Transverse colon (tissue), 4 donors: ENCODE measurements around the gene HUNK. TPM values are rescaled to one million over a fixed set of nuclear protein-coding genes. Genes with fewer than 3 reads are reported as not detected.

Source experiments
- DNase-seq: peaks from one replicate; pipeline ENCODE4 v3.0.0-alpha.2; 2019
- H3K27ac ChIP-seq, 4 donors: fragments of 200-600 bp; sonication (generic); 2 replicates each; pipeline ENCODE4 v1.5.1; 2016 to 2018; ENCODE audit warnings: inconsistent platforms in 4 of 4
- H3K27me3 ChIP-seq: fragments of 200-600 bp; sonication (generic); 2 replicates; pipeline ENCODE4 v1.5.1; 2017; ENCODE audit warnings: inconsistent platforms
- H3K36me3 ChIP-seq, 4 donors: fragments of 200-600 bp; sonication (generic); 2 replicates each; pipeline ENCODE4 v1.5.1; 2017 to 2019; ENCODE audit warnings: inconsistent platforms in 4 of 4
- H3K4me1 ChIP-seq, 4 donors: fragments of 200-600 bp; sonication (generic); 2 replicates each; pipeline ENCODE4 v1.5.1; 2017 to 2020; ENCODE audit warnings: inconsistent platforms in 4 of 4
- H3K4me3 ChIP-seq, 4 donors: fragments of 200-600 bp; sonication (generic); 1 replicate in 1 of 4; 2 replicates in 3 of 4; pipeline versions ENCODE4 v1.5.1 to v1.6.1; 2017 to 2019; ENCODE audit warnings: inconsistent platforms in 4 of 4
- H3K9me3 ChIP-seq, 2 donors: fragments of 200-600 bp; sonication (generic); 2 replicates each; pipeline ENCODE4 v1.5.1; 2017 to 2019; ENCODE audit warnings: inconsistent platforms in 2 of 2
- CTCF ChIP-seq, 5 experiments: fragments of 200-600 bp in 3 of 5; fragments of 450-650 bp in 2 of 5; sonication (generic) in 3 of 5; IDR thresholded peaks; 1 replicate in 2 of 5; 2 replicates in 3 of 5; pipeline ENCODE4 v1.5.1; 2016 to 2017; ENCODE audit warnings: antibody characterized with exemption in 5 of 5, inconsistent platforms in 3 of 5, mild to moderate bottlenecking in 2 of 5, moderate library complexity in 1 of 5
- EP300 ChIP-seq: sonication (generic); formaldehyde crosslinking; IDR thresholded peaks from one replicate; pipeline ENCODE4 v1.6.1; 2017; ENCODE audit warnings: antibody characterized with exemption, low read depth
- POLR2A ChIP-seq: fragments of 450-650 bp; IDR thresholded peaks from one replicate; pipeline ENCODE4 v1.6.1; 2016; ENCODE audit warnings: antibody characterized with exemption, mild to moderate bottlenecking, moderate library complexity
- POLR2AphosphoS5 ChIP-seq, 3 donors: sonication (generic); formaldehyde crosslinking; IDR thresholded peaks; one replicate each; pipeline ENCODE4 v1.6.1; 2016; ENCODE audit warnings: antibody characterized with exemption in 3 of 3
- WGBS, 2 donors: methylation state at CpG; one replicate each; pipeline ENCODE4 v1.1.5; 2018; ENCODE audit warnings: low coverage in 1 of 2; 5-methylcytosine and 5-hydroxymethylcytosine counted together
- in situ Hi-C, 4 donors: fragments of 200-750 bp; cut with MboI; loops; one replicate each; pipeline versions ENCODE4 v1.15.0 to v1.15.1; 2017; ENCODE audit warnings: low sequenced_read_pairs in 3 of 4, low pct_ligation_motif_present in 1 of 4, low pct_unique_long_range_greater_than_20kb in 1 of 4
- intact Hi-C: fragments of 100-400 bp; cut with DNase I; formaldehyde crosslinking; loops from one replicate; pipeline ENCODE4 v1.15.1; 2023; ENCODE audit warnings: low total_unique reads
- total RNA-seq, 4 donors: library from RNA; depleted of rRNA; stranded (reverse); fragments of >200 nt; gene quantifications; one replicate each; pipeline ENCODE4 v1.1.0, GENCODE V29; 2016

The HUNK gene
- total RNA-seq: 1 to 10 TPM; 1.8 to 6.7 (median 3.9) TPM

DNA sequence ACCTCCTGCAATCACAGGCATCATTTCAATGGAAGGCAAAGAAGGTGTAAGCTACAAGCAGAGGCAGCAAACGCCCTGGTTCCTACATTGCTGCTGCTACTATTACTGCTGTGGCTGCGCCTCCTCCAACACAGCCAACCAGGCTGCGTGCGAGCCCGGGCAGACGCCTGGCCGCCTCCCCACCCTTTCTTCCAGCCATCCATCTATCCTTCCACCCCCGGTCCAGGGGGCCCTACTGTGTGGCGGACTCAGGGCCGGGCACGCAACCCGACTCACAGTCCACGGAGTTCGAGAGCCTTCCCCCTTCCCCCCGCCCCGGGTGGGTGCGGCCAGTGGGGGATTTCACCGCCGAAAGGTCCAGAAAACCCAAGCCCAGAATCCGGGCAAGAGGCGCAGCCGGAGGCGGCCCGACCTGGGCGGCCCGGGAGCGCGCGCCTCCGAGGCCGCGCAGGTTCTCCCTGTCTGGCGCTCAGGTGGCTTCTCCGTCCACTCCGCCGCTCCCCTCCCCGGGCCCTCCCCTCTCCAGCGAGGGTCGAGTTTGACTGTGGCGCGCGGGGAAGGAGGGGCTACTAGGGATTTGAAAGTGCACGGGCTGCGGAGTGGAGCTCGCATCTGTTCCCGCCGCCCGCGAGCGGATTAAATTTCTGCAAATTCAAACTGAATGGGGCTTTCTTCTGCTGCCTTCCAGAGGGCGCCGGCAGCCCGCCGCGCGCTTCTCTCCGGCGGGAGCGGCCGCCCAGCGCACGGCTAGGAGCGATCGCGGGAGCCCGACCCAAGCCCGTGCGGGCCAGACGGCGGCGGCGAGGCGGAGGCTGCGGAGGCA, at the start of gene HUNK:
Gene HUNK, plus strand, starts transcription at position 569 of the 823 bp plus-strand sequence. CDS start 655 bp downstream, outside the sequence.
- no peaks in the 10 kb centered on the region for H3K36me3 ChIP-seq
- in situ Hi-C loops (loop anchor here in 1 of 4 donors (25.0 kb wide), 2 partner anchors 140 to 390 kb away; no protein-coding TSS in a partner anchor), intact Hi-C loops (no loop called here)
- no peaks in the 10 kb centered on the region for H3K9me3 ChIP-seq
- H3K4me1 ChIP-seq: peaks cover 4 to 31% (median 14%) of the 10 kb centered on the region in 4 donors
- WGBS, 2 donors: 1% methylated on average over 42 of the region's 74 CpGs; no CpG with 5 or more reads in 1 of the 2 donors
- H3K27ac ChIP-seq: peak within 1 kb of the TSS; percentile 80 to 88 (median 84)
- TF ChIP-seq EP300: no peak
- TF ChIP-seq POLR2A: no peak
- peak; percentile 58 for DNase-seq
- peak within 1 kb of the TSS; percentile 51 to 82 (median 72) for H3K4me3 ChIP-seq
- peaks cover 24% of the 10 kb centered on the region for H3K27me3 ChIP-seq

DNA sequence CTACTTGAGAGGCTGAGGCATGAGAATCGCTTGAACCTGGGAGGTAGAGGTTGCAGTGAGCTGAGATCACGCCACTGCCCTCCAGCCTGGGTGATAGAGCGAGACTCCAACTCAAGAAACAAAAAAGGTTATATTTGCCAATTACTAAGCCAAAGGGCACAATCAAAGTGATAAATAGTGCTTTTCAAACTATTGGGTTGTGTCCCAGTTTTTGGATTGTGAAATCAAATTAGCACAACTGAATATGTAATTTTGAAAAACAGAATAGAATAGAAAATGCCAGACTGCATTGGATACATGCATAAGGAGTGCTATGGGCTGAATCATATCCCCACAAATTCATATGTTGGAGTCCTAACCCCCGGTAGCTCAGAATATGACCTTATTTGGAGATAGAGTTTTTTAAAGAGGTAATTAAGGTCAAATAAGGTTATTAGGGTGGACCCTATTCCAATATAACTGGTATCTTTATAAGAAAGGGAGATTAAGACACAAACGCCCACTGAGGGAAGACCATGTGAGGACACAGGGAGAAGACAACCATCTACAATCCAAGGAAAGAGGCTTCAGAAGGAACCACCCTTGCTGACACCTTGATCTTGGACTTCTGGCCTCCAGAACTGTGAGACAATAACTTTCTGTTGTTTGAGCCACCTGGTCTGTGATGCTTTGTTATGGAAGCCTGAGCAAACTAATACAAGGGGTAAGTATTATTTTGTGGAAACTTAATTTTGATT, 42.9 kb upstream of the HUNK start:
- TF ChIP-seq EP300 (no peak), POLR2A (no peak), CTCF (IDR thresholded peaks at IDR 0.05) (no peak)

DNA sequence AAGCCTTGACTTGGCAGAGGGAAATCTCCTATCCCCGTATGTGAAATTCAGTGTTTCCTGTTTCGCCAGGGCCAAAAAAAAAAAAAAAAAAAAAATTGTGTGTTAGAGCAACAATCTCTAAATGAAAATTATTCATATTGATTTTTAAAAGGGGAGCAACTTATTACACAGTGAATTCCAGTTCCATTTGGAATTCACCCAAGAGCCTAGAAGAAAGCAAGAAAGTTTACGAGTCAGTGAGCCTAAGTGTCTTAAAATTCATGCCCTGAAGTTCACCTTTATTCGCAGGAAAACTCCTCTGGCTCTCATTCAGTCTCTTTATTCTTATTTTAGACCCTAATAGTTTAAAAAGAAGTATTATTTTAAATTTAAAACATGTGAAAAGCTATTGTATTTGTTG, 42.1 kb upstream of the HUNK start:
- Histone ChIP-seq H3K36me3 (no peaks in the 10 kb centered on the region), H3K27ac (no peak overlapping the region), H3K4me1 (no peaks in the 10 kb centered on the region), H3K9me3 (no peaks in the 10 kb centered on the region), H3K27me3 (no peaks in the 10 kb centered on the region), H3K4me3 (no peak overlapping the region)
- 60 to 66% methylated on average over 4 of the region's 4 CpGs for WGBS, 2 donors
- intact Hi-C loops: no loop called here
- in situ Hi-C loops: no loop called here
- no peak for DNase-seq
- TF ChIP-seq CTCF (IDR thresholded peaks at IDR 0.05): no peak
- TF ChIP-seq POLR2AphosphoS5 (IDR thresholded peaks at IDR 0.05): no peak
- no peak for TF ChIP-seq POLR2A
- no peak for TF ChIP-seq EP300

More for the DNA sequence above, 42.9 kb upstream of the HUNK start:
- H3K9me3 ChIP-seq: no peaks in the 10 kb centered on the region
- no peaks in the 10 kb centered on the region for H3K27me3 ChIP-seq
- in situ Hi-C loops: no loop called here
- no peak overlapping the region for H3K27ac ChIP-seq
- no peak for DNase-seq
- no peaks in the 10 kb centered on the region for H3K4me1 ChIP-seq
- intact Hi-C loops: no loop called here
- H3K4me3 ChIP-seq: no peak overlapping the region
- no peaks in the 10 kb centered on the region for H3K36me3 ChIP-seq
- 85 to 91% methylated on average over 5 of the region's 5 CpGs for WGBS, 2 donors

DNA sequence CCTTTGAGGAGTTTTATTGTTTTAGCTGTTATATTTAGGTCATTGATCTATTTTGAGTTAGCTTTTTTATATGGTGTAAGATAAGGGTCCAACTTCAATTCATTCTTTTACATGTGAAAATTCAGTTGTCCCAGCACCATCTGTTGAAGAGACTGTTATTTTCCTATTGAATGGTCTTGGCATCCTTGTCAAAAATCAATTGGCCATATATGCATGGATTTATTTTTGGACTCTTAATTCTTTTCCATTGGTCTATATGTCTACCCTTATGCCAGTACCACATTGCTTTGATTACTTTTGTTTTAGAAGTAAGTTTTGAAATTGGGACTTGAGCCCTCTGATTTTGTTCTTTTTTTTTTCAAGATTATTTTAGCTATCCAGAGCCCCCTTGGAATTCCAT, 35.8 kb upstream of the HUNK start:
- Histone ChIP-seq H3K27ac (no peak overlapping the region), H3K4me3 (no peak overlapping the region), H3K4me1 (no peaks in the 10 kb centered on the region), H3K27me3 (peaks cover 4% of the 10 kb centered on the region), H3K36me3 (no peaks in the 10 kb centered on the region), H3K9me3 (no peaks in the 10 kb centered on the region)
- in situ Hi-C loops (no loop called here), intact Hi-C loops (no loop called here)
- TF ChIP-seq CTCF (IDR thresholded peaks at IDR 0.05): no peak
- TF ChIP-seq POLR2A: no peak
- no peak for TF ChIP-seq POLR2AphosphoS5 (IDR thresholded peaks at IDR 0.05)
- TF ChIP-seq EP300: no peak
- no peak for DNase-seq
